Right atrium auricular region (tissue), 2 donors: ENCODE data around the gene NECTIN2. TPM values are rescaled to one million over a fixed set of nuclear protein-coding genes. Genes with fewer than 3 reads are reported as not detected.
"Not testable (repeated sequence)": the region's sequence is repeated elsewhere in the genome, so short reads cannot be mapped to it uniquely, and the experiment has no call there.

Source experiments
- DNase-seq: peaks from one replicate; pipeline ENCODE4 v3.0.0-alpha.2; 2019; ENCODE audit warnings: low spot score
- H3K27ac ChIP-seq, 2 donors: fragments of 200-600 bp; sonication (generic); 1 replicate in 1 of 2; 2 replicates in 1 of 2; pipeline ENCODE4 v1.5.1; 2016 to 2019
- H3K27me3 ChIP-seq, 2 donors: fragments of 200-600 bp; sonication (generic); one replicate each; pipeline versions ENCODE4 v1.5.1 to v1.6.0; 2017 to 2019
- H3K36me3 ChIP-seq: fragments of 200-600 bp; sonication (generic); one replicate; pipeline ENCODE4 v1.5.1; 2016
- H3K4me1 ChIP-seq, 2 donors: fragments of 200-600 bp; sonication (generic); one replicate each; pipeline versions ENCODE4 v1.5.1 to v1.6.0; 2017 to 2019
- H3K4me3 ChIP-seq, 2 donors: fragments of 200-600 bp; sonication (generic); 1 replicate in 1 of 2; 2 replicates in 1 of 2; pipeline ENCODE4 v1.5.1; 2017 to 2019; ENCODE audit warnings: mild to moderate bottlenecking in 1 of 2, moderate library complexity in 1 of 2
- H3K9me3 ChIP-seq, 2 donors: fragments of 200-600 bp; sonication (generic); one replicate each; pipeline ENCODE4 v1.5.1; 2019
- total RNA-seq, 2 donors: library from RNA; depleted of rRNA; stranded (reverse); fragments of >200 nt; gene quantifications; one replicate each; pipeline ENCODE4 v1.1.0, GENCODE V29; 2016
- TF ChIP-seq, protein P1 (sequence below), 2 donors: fragments of 200-600 bp; sonication (generic); IDR thresholded peaks; one replicate each; pipeline ENCODE4 v1.5.1; 2019; ENCODE audit warnings: antibody characterized with exemption in 2 of 2

Gene NECTIN2
- total RNA-seq, 2 donors from 2014 or later: 65.1 to 95.7 TPM

DNA sequence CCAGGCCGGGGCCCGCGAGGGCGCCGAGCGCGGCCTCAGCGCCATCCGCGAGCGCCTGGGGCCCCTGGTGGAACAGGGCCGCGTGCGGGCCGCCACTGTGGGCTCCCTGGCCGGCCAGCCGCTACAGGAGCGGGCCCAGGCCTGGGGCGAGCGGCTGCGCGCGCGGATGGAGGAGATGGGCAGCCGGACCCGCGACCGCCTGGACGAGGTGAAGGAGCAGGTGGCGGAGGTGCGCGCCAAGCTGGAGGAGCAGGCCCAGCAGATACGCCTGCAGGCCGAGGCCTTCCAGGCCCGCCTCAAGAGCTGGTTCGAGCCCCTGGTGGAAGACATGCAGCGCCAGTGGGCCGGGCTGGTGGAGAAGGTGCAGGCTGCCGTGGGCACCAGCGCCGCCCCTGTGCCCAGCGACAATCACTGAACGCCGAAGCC, 62.8 kb downstream of the NECTIN2 start:
- Histone ChIP-seq H3K4me1 (peaks cover 0 to 28% of the 10 kb centered on the region in 2 donors), H3K4me3 (no peak overlapping the region), H3K9me3 (no peaks in the 10 kb centered on the region), H3K27ac (no peak overlapping the region), H3K27me3 (peaks cover 0 to 8% of the 10 kb centered on the region in 2 donors), H3K36me3 (no peaks in the 10 kb centered on the region)
- DNase-seq: no peak
- TF ChIP-seq, protein P1, sequence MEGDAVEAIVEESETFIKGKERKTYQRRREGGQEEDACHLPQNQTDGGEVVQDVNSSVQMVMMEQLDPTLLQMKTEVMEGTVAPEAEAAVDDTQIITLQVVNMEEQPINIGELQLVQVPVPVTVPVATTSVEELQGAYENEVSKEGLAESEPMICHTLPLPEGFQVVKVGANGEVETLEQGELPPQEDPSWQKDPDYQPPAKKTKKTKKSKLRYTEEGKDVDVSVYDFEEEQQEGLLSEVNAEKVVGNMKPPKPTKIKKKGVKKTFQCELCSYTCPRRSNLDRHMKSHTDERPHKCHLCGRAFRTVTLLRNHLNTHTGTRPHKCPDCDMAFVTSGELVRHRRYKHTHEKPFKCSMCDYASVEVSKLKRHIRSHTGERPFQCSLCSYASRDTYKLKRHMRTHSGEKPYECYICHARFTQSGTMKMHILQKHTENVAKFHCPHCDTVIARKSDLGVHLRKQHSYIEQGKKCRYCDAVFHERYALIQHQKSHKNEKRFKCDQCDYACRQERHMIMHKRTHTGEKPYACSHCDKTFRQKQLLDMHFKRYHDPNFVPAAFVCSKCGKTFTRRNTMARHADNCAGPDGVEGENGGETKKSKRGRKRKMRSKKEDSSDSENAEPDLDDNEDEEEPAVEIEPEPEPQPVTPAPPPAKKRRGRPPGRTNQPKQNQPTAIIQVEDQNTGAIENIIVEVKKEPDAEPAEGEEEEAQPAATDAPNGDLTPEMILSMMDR (IDR thresholded peaks at IDR 0.05): no peak

DNA sequence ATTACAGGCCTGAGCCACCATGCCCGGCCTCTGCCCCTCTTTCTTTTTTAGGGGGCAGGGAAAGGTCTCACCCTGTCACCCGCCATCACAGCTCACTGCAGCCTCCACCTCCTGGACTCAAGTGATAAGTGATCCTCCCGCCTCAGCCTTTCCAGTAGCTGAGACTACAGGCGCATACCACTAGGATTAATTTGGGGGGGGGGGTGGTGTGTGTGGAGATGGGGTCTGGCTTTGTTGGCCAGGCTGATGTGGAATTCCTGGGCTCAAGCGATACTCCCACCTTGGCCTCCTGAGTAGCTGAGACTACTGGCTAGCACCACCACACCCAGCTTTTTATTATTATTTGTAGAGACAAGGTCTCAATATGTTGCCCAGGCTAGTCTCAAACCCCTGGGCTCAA, 63.7 kb downstream of the NECTIN2 start:
- TF ChIP-seq, protein P1 (IDR thresholded peaks at IDR 0.05): no peak
- no peaks in the 10 kb centered on the region for H3K9me3 ChIP-seq
- H3K36me3 ChIP-seq: no peaks in the 10 kb centered on the region
- no peak for DNase-seq
- H3K4me1 ChIP-seq: peaks cover 0 to 32% of the 10 kb centered on the region in 2 donors
- peaks cover 0 to 8% of the 10 kb centered on the region in 2 donors for H3K27me3 ChIP-seq
- H3K4me3 ChIP-seq: no peak overlapping the region
- no peak overlapping the region for H3K27ac ChIP-seq

DNA sequence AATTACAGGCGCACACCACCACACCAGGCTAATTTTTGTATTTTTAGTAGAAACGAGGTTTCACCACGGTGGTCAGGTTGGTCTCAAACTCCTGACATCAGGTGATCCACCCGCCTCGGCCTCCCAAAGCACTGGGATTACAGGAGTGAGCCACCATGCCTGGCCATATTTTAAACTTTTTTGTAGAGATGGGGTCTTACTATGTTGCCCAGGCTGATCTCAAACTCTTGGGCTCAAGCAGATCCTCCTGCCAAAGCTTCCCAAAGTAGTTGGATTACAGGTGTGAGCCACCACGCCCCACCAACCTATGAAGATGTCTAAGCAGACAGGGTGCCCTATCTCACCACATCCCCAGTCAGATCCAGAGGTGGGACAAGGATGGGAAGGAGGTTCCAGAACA, 65.8 kb downstream of the NECTIN2 start:
- not testable (repeated sequence) for DNase-seq, H3K9me3 ChIP-seq, H3K4me3 ChIP-seq, H3K27ac ChIP-seq, H3K27me3 ChIP-seq, H3K36me3 ChIP-seq
- peaks cover 0 to 17% of the 10 kb centered on the region in 2 donors for H3K4me1 ChIP-seq

DNA sequence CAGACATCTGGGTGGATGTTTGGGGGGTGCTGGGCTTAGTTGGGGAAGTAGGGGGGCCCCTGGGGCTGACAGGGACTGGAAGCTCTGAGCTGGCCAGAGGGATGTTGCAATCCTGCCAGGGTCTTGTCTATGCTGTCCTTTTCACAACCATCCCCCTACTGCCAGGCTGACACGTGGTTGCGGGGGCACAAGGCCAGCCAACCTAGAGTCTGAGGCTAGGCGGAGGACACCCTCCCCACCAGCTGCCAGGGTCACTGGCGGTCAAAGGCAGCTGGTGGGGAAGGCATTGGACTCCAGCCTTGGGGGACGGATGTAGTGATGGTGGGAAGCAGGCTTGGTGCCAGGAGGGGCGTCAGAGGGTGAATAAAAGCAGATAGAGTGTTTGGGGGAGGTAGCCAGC, 66.8 kb downstream of the NECTIN2 start:
- TF ChIP-seq, protein P1 (IDR thresholded peaks at IDR 0.05): no peak

DNA sequence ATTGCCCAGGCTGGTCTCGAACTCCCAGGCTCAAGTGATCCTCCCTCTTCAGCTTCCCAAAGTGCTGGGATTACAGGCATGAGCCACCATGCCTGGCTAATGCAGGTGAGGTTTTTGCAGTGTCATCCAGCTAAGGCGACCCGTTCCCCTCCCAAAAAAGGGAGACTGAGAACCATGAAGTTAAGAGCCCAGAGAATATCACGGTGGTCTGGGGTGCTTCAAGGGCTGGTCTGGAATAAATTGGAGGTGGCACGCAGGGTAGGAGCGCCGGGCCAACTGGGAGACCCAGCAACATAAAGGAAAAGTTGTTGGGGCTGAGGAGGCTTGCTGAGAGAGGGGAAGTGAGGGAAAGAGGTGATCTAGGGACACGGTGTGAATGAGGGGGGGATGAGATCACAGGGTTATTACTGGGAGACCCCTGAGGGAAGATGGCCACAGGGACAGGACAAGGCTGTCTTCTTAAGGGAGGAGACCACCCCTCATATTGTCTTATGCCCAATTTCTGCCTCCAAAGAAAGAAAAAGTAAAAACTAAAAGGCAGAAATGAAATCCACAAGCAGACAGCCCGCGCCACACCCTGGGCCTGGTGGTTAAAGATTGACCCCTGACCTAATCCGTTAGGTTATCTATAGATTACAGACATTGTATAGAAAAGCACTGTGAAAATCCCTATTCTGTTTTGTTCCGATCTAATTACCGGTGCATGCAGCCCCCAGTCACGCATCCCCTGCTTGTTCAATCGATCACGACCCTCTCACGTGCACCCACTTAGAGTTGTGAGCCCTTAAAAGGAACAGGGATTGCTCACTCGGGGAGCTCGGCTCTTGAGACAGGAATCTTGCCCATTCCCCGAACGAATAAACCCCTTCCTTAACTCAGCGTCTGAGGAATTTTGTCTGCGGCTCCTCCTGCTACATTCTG, 67.7 kb downstream of the NECTIN2 start:
- H3K27ac ChIP-seq, H3K36me3 ChIP-seq, H3K9me3 ChIP-seq, H3K4me3 ChIP-seq, DNase-seq, H3K27me3 ChIP-seq: not testable (repeated sequence)
- peaks cover 0 to 17% of the 10 kb centered on the region in 2 donors for H3K4me1 ChIP-seq

More for the DNA sequence above, 66.8 kb downstream of the NECTIN2 start:
- Histone ChIP-seq H3K9me3 (no peaks in the 10 kb centered on the region), H3K27ac (no peak overlapping the region), H3K36me3 (no peaks in the 10 kb centered on the region), H3K4me3 (no peak overlapping the region), H3K4me1 (peaks cover 0 to 17% of the 10 kb centered on the region in 2 donors), H3K27me3 (no peaks in the 10 kb centered on the region)
- no peak for DNase-seq

DNA sequence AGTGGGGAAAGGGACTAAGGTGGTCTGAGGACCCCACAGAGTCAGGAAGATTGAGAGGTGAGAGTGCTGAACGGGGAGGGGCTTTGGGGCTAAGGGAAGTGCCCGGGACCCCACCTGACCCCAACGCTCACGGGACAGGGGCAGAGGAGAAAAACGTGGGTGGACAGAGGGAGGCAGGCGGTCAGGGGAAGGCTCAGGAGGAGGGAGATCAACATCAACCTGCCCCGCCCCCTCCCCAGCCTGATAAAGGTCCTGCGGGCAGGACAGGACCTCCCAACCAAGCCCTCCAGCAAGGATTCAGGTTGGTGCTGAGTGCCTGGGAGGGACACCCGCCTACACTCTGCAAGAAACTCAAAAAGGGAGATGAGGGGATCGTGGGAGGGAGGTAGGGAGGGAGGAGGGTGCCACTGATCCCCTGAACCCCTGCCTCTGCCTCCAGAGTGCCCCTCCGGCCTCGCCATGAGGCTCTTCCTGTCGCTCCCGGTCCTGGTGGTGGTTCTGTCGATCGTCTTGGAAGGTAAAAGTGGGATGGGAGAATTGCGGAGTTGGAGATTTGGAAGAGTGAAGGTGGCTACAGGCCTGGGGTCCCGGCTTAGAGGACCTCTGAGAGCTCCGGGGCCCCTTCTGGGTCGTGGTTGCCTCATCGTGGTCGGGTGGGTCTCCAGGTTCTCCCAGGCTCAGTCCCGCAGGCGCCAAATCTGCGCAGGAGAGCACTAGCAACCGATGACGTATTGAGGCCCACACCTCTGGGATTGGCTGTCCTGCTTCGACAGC, 68.5 kb downstream of the NECTIN2 start, which contains the start of gene APOC1:
TSS of gene APOC1 (plus strand) at position 176 of the 774 bp plus-strand sequence. CDS start at position 460, 284 bp downstream.
- DNase-seq: peak; percentile 94
- Histone ChIP-seq H3K27ac (peak within 1 kb of the TSS in 1 of 2 donors; percentile 10), H3K4me3 (peak within 1 kb of the TSS; percentile 51 to 53), H3K4me1 (peaks cover 0 to 17% of the 10 kb centered on the region in 2 donors)
- H3K27me3 ChIP-seq, H3K36me3 ChIP-seq, H3K9me3 ChIP-seq: not testable (repeated sequence)

DNA sequence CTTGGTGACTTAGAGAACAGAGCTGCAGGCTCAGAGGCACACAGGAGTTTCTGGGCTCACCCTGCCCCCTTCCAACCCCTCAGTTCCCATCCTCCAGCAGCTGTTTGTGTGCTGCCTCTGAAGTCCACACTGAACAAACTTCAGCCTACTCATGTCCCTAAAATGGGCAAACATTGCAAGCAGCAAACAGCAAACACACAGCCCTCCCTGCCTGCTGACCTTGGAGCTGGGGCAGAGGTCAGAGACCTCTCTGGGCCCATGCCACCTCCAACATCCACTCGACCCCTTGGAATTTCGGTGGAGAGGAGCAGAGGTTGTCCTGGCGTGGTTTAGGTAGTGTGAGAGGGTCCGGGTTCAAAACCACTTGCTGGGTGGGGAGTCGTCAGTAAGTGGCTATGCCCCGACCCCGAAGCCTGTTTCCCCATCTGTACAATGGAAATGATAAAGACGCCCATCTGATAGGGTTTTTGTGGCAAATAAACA, 78.2 kb downstream of the NECTIN2 start:
- DNase-seq: no peak
- H3K27ac ChIP-seq: no peak overlapping the region
- TF ChIP-seq, protein P1 (IDR thresholded peaks at IDR 0.05): no peak

More for the DNA sequence above, 78.2 kb downstream of the NECTIN2 start:
- Histone ChIP-seq H3K9me3 (no peaks in the 10 kb centered on the region), H3K4me1 (peaks cover 0 to 32% of the 10 kb centered on the region in 2 donors), H3K36me3 (no peaks in the 10 kb centered on the region), H3K4me3 (no peak overlapping the region), H3K27me3 (no peaks in the 10 kb centered on the region)
